Measurements from ENCODE around the gene CYP2F1.

Gene CYP2F1

GRCh38 chr19:41154060-41154459 lies 39.8 kb downstream of the CYP2F1 start:
- H3K27ac ChIP-seq: no peak overlapping the region
- TF ChIP-seq, protein P1, sequence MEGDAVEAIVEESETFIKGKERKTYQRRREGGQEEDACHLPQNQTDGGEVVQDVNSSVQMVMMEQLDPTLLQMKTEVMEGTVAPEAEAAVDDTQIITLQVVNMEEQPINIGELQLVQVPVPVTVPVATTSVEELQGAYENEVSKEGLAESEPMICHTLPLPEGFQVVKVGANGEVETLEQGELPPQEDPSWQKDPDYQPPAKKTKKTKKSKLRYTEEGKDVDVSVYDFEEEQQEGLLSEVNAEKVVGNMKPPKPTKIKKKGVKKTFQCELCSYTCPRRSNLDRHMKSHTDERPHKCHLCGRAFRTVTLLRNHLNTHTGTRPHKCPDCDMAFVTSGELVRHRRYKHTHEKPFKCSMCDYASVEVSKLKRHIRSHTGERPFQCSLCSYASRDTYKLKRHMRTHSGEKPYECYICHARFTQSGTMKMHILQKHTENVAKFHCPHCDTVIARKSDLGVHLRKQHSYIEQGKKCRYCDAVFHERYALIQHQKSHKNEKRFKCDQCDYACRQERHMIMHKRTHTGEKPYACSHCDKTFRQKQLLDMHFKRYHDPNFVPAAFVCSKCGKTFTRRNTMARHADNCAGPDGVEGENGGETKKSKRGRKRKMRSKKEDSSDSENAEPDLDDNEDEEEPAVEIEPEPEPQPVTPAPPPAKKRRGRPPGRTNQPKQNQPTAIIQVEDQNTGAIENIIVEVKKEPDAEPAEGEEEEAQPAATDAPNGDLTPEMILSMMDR (conservative IDR thresholded peaks at IDR 0.05): no peak
- no peak for TF ChIP-seq ZFX (IDR thresholded peaks at IDR 0.05)

- no peak overlapping the region for H3K27ac ChIP-seq
- no peak for TF ChIP-seq ZFX (IDR thresholded peaks at IDR 0.05)
- TF ChIP-seq, protein P1 (conservative IDR thresholded peaks at IDR 0.05): no peak
Measured at GRCh38 chr19:41156207-41156606, 42.0 kb downstream of the CYP2F1 start.

GRCh38 chr19:41159881-41160280 lies 45.6 kb downstream of the CYP2F1 start:
- no peak for TF ChIP-seq ZFX (IDR thresholded peaks at IDR 0.05)
- TF ChIP-seq, protein P1 (conservative IDR thresholded peaks at IDR 0.05): no peak
- no peak overlapping the region for H3K27ac ChIP-seq

- H3K27ac ChIP-seq: no peak overlapping the region
- TF ChIP-seq, protein P1 (conservative IDR thresholded peaks at IDR 0.05): peak; percentile 29; the same call in 1 of the 2 replicates
- TF ChIP-seq ZFX (IDR thresholded peaks at IDR 0.05): no peak
Measured at GRCh38 chr19:41161903-41162302, 47.7 kb downstream of the CYP2F1 start.

DNA sequence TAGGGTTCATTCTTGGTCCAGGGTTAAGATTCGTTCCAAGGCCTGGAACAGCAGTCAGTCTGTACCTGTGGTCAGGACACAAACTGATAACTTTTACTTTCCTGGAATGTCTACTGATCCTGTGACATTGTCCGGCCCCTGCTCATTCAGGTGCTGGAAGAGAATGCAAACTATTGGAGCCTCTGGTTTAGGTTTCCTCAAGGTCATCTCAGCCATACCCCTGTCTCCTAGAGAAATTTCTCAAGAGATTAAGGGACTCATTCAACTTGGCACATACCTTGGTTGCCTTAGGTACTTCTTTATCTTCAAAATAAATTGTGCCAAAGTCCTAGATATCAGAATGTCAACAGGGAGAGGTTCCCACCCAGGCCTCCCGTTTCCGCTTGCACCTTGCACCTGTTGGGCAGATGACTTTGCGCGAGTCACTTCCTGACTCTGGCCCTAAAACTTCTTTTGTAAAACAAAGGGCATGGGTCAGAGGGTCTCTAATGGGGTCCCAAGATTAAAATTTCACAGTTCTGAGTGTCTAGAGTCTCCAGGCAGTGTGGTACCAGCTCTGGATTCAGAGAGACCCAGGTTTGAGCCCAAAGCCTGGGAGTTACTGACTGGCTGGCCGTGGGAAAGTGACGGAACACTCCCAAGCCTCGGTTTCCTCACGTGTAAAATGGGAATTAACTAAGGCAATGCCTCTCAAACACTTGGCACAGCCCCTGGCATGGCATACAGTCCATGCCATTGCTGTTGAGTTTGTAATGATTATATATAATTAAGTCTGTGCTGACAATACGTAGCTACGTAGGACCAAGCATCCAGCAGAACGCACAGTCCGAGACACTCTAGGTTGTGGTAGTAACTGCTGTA lies 52.9 kb downstream of the CYP2F1 start:
- TF ChIP-seq ZFX (IDR thresholded peaks at IDR 0.05): no peak
- TF ChIP-seq, protein P1 (conservative IDR thresholded peaks at IDR 0.05): no peak
- H3K27ac ChIP-seq: no peak overlapping the region

GRCh38 chr19:41172297-41173164 lies 58.3 kb downstream of the CYP2F1 start:
- H3K27ac ChIP-seq: no peak overlapping the region

More at GRCh38 chr19:41172297-41173164, 58.3 kb downstream of the CYP2F1 start:
- TF ChIP-seq, protein P1 (conservative IDR thresholded peaks at IDR 0.05): no peak
- TF ChIP-seq ZFX (IDR thresholded peaks at IDR 0.05): no peak
